ENCODE measurements around the gene SBF2.

- TF ChIP-seq CTCF (IDR thresholded peaks at IDR 0.05; ENCODE audit: low read length) (no peak), EZH2 (IDR thresholded peaks at IDR 0.05; ENCODE audit: borderline replicate concordance, low read length) (no peak)
These were observed 32.2 kb downstream of the SBF2 start for GRCh38 chr11:10261821-10262220.

All from OCI-LY1 (cell line).